ENCODE results near the gene ACBD5. TPM values are rescaled to one million over a fixed set of nuclear protein-coding genes. Genes with fewer than 3 reads are reported as not detected.
A peak's percentile ranks its signal among the peaks of the same experiment; 100 is the strongest.

Gene ACBD5
- polyA plus RNA-seq, 1 experiment = 15.7 TPM

GRCh38 chr10:27247006-27247405 is 6.4 kb upstream of the ACBD5 start:
- Histone ChIP-seq H3K9me3 (ENCODE audit: control insufficient read depth, insufficient read depth, low read length) (no peaks in the 10 kb centered on the region), H3K27ac (ENCODE audit: low read depth, low read length) (no peak overlapping the region), H3K27me3 (ENCODE audit: control insufficient read depth, insufficient read depth, low read length) (peaks cover 2% of the 10 kb centered on the region), H3K4me3 (ENCODE audit: low read depth, low read length) (no peak overlapping the region)
- no peak for TF ChIP-seq CTCF (IDR thresholded peaks at IDR 0.05; ENCODE audit: low read depth, low read length)
- CTCF ChIA-PET = no interaction called here
- POLR2A ChIA-PET = no interaction called here
- DNase-seq (ENCODE audit: low read depth, low spot score) = no peak

- Histone ChIP-seq H3K4me3 (ENCODE audit: low read depth, low read length) (no peak overlapping the region), H3K27ac (ENCODE audit: low read depth, low read length) (no peak overlapping the region), H3K27me3 (ENCODE audit: control insufficient read depth, insufficient read depth, low read length) (peaks cover 2% of the 10 kb centered on the region), H3K9me3 (ENCODE audit: control insufficient read depth, insufficient read depth, low read length) (no peaks in the 10 kb centered on the region)
- ChIA-PET CTCF (no interaction called here), POLR2A (no interaction called here)
- DNase-seq (ENCODE audit: low read depth, low spot score) = no peak
- TF ChIP-seq CTCF (IDR thresholded peaks at IDR 0.05; ENCODE audit: low read depth, low read length) = no peak
These were observed 5.2 kb upstream of the ACBD5 start for GRCh38 chr10:27245836-27246235.

- Histone ChIP-seq H3K27ac (ENCODE audit: low read depth, low read length) (no peak overlapping the region), H3K9me3 (ENCODE audit: control insufficient read depth, insufficient read depth, low read length) (no peaks in the 10 kb centered on the region), H3K27me3 (ENCODE audit: control insufficient read depth, insufficient read depth, low read length) (peaks cover 2% of the 10 kb centered on the region), H3K4me3 (ENCODE audit: low read depth, low read length) (no peak overlapping the region)
- no peak for DNase-seq (ENCODE audit: low read depth, low spot score)
- TF ChIP-seq CTCF (IDR thresholded peaks at IDR 0.05; ENCODE audit: low read depth, low read length) = no peak
- POLR2A ChIA-PET = no interaction called here
- CTCF ChIA-PET = no interaction called here
These were observed 4.4 kb upstream of the ACBD5 start for GRCh38 chr10:27244976-27245375.

GRCh38 chr10:27242951-27243551 is 2.5 kb upstream of the ACBD5 start:
- ChIA-PET POLR2A (interaction anchor here (1.6 to 2.0 kb wide), 3 partner anchors 10 to 261 kb away, joined by 4 to 11 read pairs (median 5); partner anchors contain the start of genes RAB18 and YME1L1), CTCF (interaction anchor here (0.9 to 2.0 kb wide), 2 partner anchors 9 to 19 kb away, joined by 6 to 8 read pairs; no protein-coding TSS in a partner anchor)
- no peak for TF ChIP-seq CTCF (IDR thresholded peaks at IDR 0.05; ENCODE audit: low read depth, low read length)
- no peaks in the 10 kb centered on the region for H3K9me3 ChIP-seq (ENCODE audit: control insufficient read depth, insufficient read depth, low read length)
- no peak for DNase-seq (ENCODE audit: low read depth, low spot score)
- H3K4me3 ChIP-seq (ENCODE audit: low read depth, low read length) = peak overlapping the region; percentile 84
- H3K27me3 ChIP-seq (ENCODE audit: control insufficient read depth, insufficient read depth, low read length) = no peaks in the 10 kb centered on the region
- H3K27ac ChIP-seq (ENCODE audit: low read depth, low read length) = peak overlapping the region; percentile 53

GRCh38 chr10:27242473-27242950 is 1.9 kb upstream of the ACBD5 start:
- Histone ChIP-seq H3K27ac (ENCODE audit: low read depth, low read length) (peak overlapping the region; percentile 96), H3K4me3 (ENCODE audit: low read depth, low read length) (peak overlapping the region; percentile 84), H3K9me3 (ENCODE audit: control insufficient read depth, insufficient read depth, low read length) (no peaks in the 10 kb centered on the region), H3K27me3 (ENCODE audit: control insufficient read depth, insufficient read depth, low read length) (no peaks in the 10 kb centered on the region)
- ChIA-PET POLR2A (interaction anchor here (0.7 to 2.0 kb wide), 4 partner anchors 10 to 262 kb away, joined by 3 to 11 read pairs (median 4); partner anchors contain the start of genes RAB18 and YME1L1), CTCF (interaction anchor here (0.9 to 2.0 kb wide), 3 partner anchors 9 to 88 kb away, joined by 3 to 8 read pairs (median 6); partner anchors contain the start of gene YME1L1)
- TF ChIP-seq CTCF (IDR thresholded peaks at IDR 0.05; ENCODE audit: low read depth, low read length) = no peak
- no peak for DNase-seq (ENCODE audit: low read depth, low spot score)
